Medulla oblongata (tissue), 1 donor: ENCODE measurements around the gene SUGT1.
"Not testable (repeated sequence)": the region's sequence is repeated elsewhere in the genome, so short reads cannot be mapped to it uniquely, and the experiment has no call there.

Experiments used
- DNase-seq: peaks from one replicate; pipeline ENCODE4 v3.0.0-alpha.2; 2015; ENCODE audit errors: extremely low spot score

SUGT1 gene

DNA sequence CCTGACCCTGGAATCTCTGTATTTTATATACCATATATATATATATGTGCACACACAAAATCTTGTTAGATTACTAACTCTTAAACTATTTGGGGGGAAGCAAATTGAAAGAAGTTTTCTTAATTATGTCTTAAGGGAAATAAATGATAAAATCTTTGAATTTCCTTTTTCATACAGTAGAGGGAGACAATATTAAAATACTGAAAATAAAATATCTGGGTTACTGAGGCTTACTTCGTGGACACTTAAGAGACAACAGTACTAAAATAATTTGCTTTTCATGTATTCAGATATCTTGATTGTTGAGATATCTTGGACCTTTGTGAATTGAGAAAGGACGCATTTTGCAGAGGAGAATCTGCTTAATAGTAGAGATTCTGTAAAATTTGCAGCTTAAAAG is 17.0 kb downstream of the SUGT1 start:
- DNase-seq = no peak

DNA sequence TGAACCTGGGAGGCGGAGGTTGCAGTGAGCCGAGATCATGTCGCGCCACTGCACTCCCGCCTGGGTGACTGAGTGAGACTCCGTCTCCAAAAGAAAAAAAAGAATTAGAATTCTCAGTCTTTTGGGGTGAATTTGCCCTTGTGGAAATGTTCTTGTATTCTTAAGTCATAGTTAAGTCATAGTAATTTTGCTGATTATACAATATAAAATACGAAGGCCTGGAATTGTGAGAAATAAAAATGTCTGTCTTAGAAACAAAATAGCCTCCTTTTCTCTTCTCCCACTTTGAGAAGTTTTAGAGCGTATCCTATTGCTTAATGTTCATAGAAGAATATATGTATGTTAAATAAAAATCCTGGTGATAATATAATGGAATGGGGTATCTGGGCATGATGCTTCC is 18.1 kb downstream of the SUGT1 start:
- no peak for DNase-seq

- DNase-seq = no peak
Observed at GRCh38 chr13:52673465-52673864, 20.8 kb downstream of the SUGT1 start.

DNA sequence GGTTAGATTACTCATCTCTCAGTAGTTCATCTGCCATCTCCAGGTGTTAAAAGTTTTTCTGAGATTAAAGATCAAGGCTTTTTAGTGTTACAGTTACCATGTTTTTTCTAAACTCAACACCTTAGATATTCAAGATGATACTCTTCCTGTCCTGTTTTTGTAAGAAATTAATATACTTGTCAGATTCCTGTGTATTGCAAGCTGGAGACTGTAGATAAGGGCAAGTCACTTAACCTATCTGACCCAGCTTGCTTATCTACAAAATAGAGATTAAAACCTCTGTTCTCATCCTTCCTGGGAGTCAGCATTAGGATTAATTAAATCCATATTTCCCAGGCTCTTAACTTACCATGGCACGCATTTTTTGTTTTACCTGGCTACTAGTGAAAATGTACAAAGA is 25.2 kb downstream of the SUGT1 start:
- no peak for DNase-seq

GRCh38 chr13:52685806-52686205 is 33.2 kb downstream of the SUGT1 start:
- not testable (repeated sequence) for DNase-seq

DNA sequence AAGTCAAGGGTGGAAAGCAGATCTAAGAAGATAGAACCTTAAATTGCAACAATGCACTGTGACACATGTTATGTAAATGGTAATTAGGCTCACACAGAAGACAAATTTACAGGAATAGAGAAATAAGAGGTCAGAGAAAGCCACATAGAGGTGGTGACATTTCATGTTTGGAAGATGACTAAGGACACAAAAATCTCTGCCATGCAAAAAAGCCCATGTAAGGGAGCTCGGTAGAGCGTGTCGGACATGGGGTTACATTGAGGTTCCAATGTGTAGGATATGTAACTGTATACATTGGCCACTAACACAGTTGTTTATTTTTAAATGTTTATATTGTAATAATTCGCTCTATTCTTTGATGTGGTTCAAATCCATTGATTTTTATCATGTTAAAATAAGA is 33.7 kb downstream of the SUGT1 start:
- DNase-seq = no peak

- DNase-seq = no peak
Observed at GRCh38 chr13:52695856-52696255, 43.2 kb downstream of the SUGT1 start.

- DNase-seq = no peak
Observed at GRCh38 chr13:52696566-52696965, 43.9 kb downstream of the SUGT1 start.

- DNase-seq = no peak
Observed at GRCh38 chr13:52701728-52702465, 49.3 kb downstream of the SUGT1 start.

DNA sequence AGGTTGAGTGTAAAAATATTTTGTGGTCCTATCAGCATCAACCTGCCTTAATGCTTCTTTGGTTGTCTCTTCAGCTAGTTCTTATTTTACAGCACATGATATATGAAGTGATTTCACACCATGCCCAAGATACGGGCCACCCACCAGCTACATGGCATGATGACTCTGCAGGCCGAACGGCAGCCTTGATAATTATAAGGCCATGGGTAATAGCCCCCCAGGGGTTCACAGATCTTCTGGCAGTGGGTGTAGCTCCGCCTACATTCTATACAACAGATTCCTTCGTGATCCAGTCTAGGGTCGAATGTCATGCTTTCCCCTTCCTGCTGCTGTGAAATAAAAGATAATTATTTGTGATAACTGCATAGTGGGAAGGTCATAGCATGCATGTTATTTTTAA is 50.8 kb downstream of the SUGT1 start:
- DNase-seq = no peak

DNA sequence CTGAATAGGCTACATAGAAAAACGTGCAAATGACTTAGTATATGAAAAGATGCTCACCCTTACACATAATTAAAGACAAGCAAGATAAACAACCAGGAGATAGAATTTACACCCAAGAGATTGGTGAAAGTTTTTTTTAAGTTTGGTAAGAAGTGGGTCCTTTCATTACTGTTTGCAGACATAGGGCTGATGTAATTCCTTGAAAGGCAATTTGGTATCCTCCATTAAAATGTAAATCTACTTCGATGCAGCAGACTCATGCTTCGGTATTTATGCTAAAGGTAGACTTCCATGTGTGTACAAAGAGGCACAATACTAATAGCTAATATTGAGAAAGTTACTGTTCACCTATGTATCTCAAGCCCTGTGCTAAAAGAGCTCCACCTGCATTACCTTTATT is 53.4 kb downstream of the SUGT1 start:
- no peak for DNase-seq

- DNase-seq = no peak
Observed at GRCh38 chr13:52707375-52707774, 54.7 kb downstream of the SUGT1 start.

GRCh38 chr13:52708266-52708665 is 55.6 kb downstream of the SUGT1 start:
- not testable (repeated sequence) for DNase-seq

DNA sequence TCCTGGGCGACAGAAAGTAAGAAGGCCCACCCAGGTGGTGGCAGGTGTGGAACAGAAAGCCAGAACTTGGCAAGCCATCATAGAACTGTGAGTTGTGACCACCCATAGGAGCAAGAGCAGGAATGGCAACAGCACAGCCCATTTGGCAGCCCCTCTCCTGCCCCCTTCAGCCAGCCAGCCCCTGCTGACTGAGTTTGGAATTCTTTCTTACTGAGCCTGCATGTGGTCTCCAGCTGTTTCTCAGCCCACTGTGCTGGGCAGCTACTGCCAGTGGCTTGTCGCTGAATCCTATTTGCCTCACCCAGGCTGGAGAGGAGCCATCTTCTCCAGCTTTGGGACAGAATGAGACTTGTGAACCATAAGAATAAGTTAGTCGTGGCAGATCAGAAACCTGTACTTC is 58.6 kb downstream of the SUGT1 start:
- no peak for DNase-seq

- no peak for DNase-seq
Observed at GRCh38 chr13:52712385-52712784, 59.7 kb downstream of the SUGT1 start.

- peak; percentile 73 for DNase-seq
Observed at GRCh38 chr13:52713894-52714293, 61.3 kb downstream of the SUGT1 start.

GRCh38 chr13:52720904-52721303 is 68.3 kb downstream of the SUGT1 start:
- DNase-seq = not testable (repeated sequence)

GRCh38 chr13:52721356-52721755 is 68.7 kb downstream of the SUGT1 start:
- DNase-seq = not testable (repeated sequence)

- no peak for DNase-seq
Observed at GRCh38 chr13:52723181-52723580, 70.5 kb downstream of the SUGT1 start.

DNA sequence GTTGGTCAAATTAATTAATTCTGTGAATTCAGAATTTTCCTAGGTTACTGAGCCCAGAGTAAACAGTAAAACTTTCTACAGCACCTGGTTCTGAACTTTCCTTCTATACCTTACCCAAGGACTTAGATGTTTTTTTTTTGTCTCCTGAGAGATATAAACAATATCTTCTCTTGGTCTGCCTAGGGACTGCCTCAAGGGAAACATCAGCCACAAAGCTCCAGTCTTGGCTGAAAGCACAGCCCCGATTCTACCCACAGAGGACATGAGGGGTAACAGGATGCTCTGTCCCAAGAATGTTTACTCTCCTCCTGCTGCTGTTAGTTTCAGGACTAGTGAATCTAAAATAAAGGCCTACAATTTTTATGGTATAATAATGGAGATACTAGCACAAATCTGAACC is 72.7 kb downstream of the SUGT1 start:
- DNase-seq = no peak

DNA sequence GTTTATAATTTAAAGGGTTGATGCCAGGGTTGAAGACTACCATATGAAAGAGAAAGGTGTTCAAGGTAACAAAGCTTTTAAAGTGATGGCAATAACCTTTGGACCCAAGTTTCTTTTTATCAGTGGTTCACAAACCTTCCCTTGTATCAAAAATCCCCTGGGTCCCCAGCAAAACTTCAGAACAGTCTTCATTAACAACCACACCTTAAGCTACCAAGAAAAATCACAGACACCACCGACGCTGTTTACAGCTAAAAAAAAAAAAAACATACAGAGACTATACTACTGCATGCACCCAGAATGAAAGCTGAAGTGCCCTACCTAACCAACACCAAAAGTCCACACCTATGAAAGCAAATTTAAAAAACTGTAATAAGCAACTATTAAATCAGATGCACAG is 73.6 kb downstream of the SUGT1 start:
- DNase-seq = no peak

DNA sequence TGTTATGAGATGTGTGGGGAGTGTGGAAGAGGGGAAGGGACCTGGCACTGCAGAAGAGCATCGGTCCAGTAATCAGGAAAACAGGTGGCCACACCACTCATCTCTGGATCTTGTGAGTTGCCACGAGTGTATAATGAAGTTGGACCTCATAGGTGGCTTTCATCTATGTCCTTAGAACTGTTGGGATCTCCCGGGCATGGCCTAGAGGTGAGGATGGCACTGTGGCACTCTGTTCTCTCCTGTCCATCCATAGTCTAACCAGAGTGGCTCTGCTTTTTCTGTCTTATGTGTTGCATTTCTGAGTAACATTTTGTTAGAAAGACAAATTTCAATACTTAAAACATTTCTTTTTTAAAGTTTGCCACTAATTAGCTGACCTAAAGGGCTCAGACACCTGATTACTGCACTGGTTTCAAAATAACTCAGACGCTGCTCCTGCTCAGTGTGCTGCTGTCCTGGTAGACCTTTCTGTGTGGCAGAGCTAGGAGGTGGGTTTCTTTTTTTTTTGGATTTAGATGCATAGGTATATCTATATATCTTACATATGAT is 81.5 kb downstream of the SUGT1 start:
- DNase-seq = no peak

DNA sequence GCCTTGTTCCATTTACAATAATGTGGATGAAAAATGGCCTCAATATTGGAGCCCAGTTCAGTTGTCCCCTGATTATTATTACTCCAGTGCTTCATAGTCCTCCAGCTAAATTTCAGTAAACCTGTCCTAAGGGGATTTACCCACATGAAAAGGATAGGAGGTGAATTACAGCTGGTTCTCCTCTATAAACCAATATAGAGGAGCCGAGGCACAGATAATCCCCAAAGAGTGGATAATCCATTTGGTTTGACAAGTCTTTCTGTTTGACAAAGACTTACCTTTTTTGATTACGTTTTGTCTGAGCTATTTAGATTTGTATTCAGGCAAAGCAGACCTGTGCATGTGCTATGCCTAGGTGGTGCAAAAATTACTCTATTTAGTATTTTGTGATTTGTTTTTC is 84.3 kb downstream of the SUGT1 start:
- DNase-seq = no peak

GRCh38 chr13:52737451-52737850 is 84.8 kb downstream of the SUGT1 start:
- no peak for DNase-seq
